Naive B cell (primary cell): ENCODE results near the gene ARHGEF25. TPM values are rescaled to one million over a fixed set of nuclear protein-coding genes. Genes with fewer than 3 reads are reported as not detected.
"Not testable (repeated sequence)": the region's sequence is repeated elsewhere in the genome, so short reads cannot be mapped to it uniquely, and the experiment has no call there.

Experiments
- ATAC-seq, 2 donors: fragments of 150-1000 bp; cut with Tn5 transposase; 2 replicates each; pipeline ENCODE4 v1.10.0; 2021; ENCODE audit warnings: low read depth in 2 of 2, mild to moderate bottlenecking in 2 of 2, moderate library complexity in 2 of 2
- DNase-seq: peaks from one replicate; pipeline ENCODE4 v3.0.0; 2022
- H3K27ac Mint-ChIP-seq, 6 donors: one replicate each; pipeline ENCODE4 v1.8.0; 2020 to 2022; ENCODE audit warnings: mild to moderate bottlenecking in 6 of 6, mixed read lengths in 6 of 6, moderate library complexity in 5 of 6, inconsistent platforms in 2 of 6
- H3K27me3 Mint-ChIP-seq, 3 donors: one replicate each; pipeline ENCODE4 v1.8.0; 2021 to 2022; ENCODE audit warnings: mixed read lengths in 3 of 3, mild to moderate bottlenecking in 1 of 3
- H3K36me3 Mint-ChIP-seq, 2 donors: one replicate each; pipeline ENCODE4 v1.8.0; 2020 to 2022; ENCODE audit warnings: mixed read lengths in 2 of 2, inconsistent platforms in 1 of 2, mild to moderate bottlenecking in 1 of 2
- H3K4me1 Mint-ChIP-seq, 3 donors: one replicate each; pipeline ENCODE4 v1.8.0; 2020 to 2022; ENCODE audit warnings: mixed read lengths in 3 of 3, inconsistent platforms in 1 of 3, mild to moderate bottlenecking in 1 of 3, moderate library complexity in 1 of 3
- H3K4me3 Mint-ChIP-seq, 8 donors: one replicate each; pipeline ENCODE4 v1.8.0; 2020 to 2022; ENCODE audit warnings: mild to moderate bottlenecking in 8 of 8, mixed read lengths in 8 of 8, moderate library complexity in 8 of 8, inconsistent platforms in 2 of 8
- H3K9me3 Mint-ChIP-seq, 7 donors: one replicate each; pipeline ENCODE4 v1.8.0; 2020 to 2022; ENCODE audit warnings: mixed read lengths in 7 of 7, mild to moderate bottlenecking in 5 of 7, inconsistent platforms in 2 of 7, moderate library complexity in 1 of 7
- polyA plus RNA-seq, 6 donors: library from polyadenylated mRNA; unstranded; fragments of 300-500 nt; fragmentation: Illumina TruSeq; gene quantifications; one replicate each; pipeline ENCODE4 v1.2.3, GENCODE V29; 2021; ENCODE audit warnings: low read depth in 6 of 6

The ARHGEF25 gene
- polyA plus RNA-seq, 6 donors from 2014 or later, result not detected

- peaks cover 4 to 6% (median 5%) of the 10 kb centered on the region in 3 donors for H3K4me1 Mint-ChIP-seq
- peak overlapping the region in 1 of 6 donors; percentile 51 for H3K27ac Mint-ChIP-seq
- H3K36me3 Mint-ChIP-seq, result no peaks in the 10 kb centered on the region
- no peak for DNase-seq
- H3K27me3 Mint-ChIP-seq, result peaks cover 33 to 63% (median 36%) of the 10 kb centered on the region in 3 donors
- no peak overlapping the region for H3K4me3 Mint-ChIP-seq
- no peak for ATAC-seq
- H3K9me3 Mint-ChIP-seq, result no peaks in the 10 kb centered on the region
Observed at GRCh38 chr12:57579677-57580465, 31.4 kb upstream of the ARHGEF25 start.

DNA sequence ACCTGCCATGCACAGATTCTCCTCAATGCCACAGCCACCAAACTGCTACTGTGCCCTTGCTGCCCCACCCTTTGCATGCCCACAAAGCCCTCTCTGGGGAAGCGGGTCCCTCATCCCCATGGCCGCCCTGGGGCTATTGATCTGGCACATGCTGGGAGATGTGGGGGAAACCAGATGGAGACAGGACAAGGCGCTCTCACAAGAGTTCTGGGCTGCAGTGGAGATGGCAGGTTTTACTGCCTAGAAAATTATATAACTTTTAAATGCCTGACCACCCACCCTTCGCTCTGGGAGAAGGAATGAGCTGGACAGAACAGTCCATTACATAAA, 30.8 kb upstream of the ARHGEF25 start:
- Mint-ChIP-seq H3K4me3 (no peak overlapping the region), H3K27ac (no peak overlapping the region), H3K36me3 (no peaks in the 10 kb centered on the region), H3K9me3 (no peaks in the 10 kb centered on the region), H3K27me3 (peaks cover 33 to 58% (median 33%) of the 10 kb centered on the region in 3 donors), H3K4me1 (peaks cover 4 to 6% (median 5%) of the 10 kb centered on the region in 3 donors)
- no peak for ATAC-seq
- no peak for DNase-seq

DNA sequence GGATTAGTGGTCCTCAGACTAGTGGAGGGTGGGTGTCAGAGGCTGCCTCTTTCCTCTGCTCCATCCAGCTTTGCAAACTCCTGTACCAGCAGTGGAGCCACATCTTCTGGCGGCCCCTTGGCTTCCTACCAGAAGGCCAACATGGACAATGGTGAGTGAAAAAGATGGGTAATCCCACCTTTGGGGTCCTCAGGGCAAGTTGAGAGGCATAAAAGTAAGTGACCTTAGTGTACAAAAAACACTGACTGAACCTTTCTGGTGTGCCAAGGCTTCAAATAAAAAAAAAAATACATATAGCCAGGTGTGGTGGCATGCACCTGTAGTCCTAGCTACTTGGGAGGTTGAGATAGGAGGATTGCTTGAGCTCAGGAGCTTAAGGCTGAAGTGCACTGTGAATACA, 29.4 kb upstream of the ARHGEF25 start:
- peaks cover 4 to 6% (median 5%) of the 10 kb centered on the region in 3 donors for H3K4me1 Mint-ChIP-seq
- ATAC-seq (no peak), DNase-seq (no peak)
- peaks cover 22 to 44% (median 28%) of the 10 kb centered on the region in 3 donors for H3K27me3 Mint-ChIP-seq
- H3K27ac Mint-ChIP-seq, result peak overlapping the region in 1 of 6 donors; percentile 63
- H3K9me3 Mint-ChIP-seq, result no peaks in the 10 kb centered on the region
- no peaks in the 10 kb centered on the region for H3K36me3 Mint-ChIP-seq
- no peak overlapping the region for H3K4me3 Mint-ChIP-seq

DNA sequence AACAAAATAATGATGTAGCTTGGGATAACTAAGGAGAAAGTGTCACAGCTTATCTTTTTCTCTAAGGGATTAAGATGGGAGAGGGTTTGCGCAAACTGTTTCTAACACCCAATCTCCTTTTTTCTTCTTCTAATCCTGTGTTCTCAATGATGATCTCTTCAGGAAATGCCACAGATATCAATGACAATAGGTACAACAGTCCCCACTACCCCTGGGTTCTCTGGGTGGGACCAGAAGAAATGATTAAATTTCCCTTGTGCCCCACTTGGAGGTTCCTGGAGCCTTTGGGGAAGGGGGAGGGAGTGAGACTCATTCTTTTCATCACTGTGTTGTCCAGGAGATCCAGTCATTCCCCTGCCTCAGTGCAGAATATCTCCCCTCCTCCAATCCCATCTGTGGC, 28.8 kb upstream of the ARHGEF25 start:
- Mint-ChIP-seq H3K36me3 (no peaks in the 10 kb centered on the region), H3K4me1 (peaks cover 4 to 6% (median 5%) of the 10 kb centered on the region in 3 donors), H3K4me3 (no peak overlapping the region), H3K9me3 (no peaks in the 10 kb centered on the region), H3K27ac (no peak overlapping the region), H3K27me3 (peaks cover 20 to 42% (median 28%) of the 10 kb centered on the region in 3 donors)
- ATAC-seq (no peak), DNase-seq (no peak)

DNA sequence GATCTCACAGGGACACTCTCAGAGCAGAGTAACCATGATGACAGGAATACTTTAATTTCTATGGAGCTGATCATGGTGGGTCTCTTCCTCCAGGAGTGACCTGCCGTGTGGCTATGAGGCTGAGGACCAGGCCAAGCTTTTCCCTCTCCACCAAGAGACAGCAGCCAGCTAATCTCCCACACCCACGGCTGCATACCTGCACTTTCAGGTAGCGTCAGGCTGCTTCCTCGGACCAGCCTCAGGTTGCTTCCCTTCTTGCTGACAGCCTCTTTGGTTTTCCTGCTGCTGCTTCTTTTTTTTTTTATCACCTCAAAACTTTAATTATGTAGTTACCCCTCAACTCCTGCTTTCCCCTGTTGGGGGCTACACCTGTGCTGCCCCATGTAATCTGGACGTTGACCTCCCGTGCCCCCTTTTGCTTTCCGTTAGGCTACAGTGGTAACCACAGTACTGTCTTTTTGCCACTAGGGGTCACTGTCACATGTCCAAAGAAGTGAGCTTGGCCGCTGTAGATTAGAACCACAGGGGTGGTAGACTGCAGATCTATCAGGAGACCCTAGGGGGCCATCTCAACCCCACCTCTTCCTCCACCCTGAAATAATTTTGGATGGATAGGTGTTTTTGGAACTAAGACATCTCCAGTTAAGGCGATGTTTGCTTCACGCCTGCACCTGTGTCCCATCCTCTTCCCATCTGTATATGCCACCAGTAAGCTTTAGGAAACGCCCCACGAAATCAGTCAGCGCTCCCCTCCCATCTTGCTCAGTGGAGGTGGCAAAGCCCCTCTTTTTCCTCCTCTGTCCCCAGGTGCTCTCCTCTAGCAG, 28.0 kb upstream of the ARHGEF25 start:
- no peaks in the 10 kb centered on the region for H3K36me3 Mint-ChIP-seq
- H3K27me3 Mint-ChIP-seq, result peaks cover 20 to 41% (median 28%) of the 10 kb centered on the region in 3 donors
- DNase-seq (peak; percentile 78), ATAC-seq (peak; percentile 99 to 100)
- H3K9me3 Mint-ChIP-seq, result no peaks in the 10 kb centered on the region
- H3K4me1 Mint-ChIP-seq, result peaks cover 4 to 6% (median 5%) of the 10 kb centered on the region in 3 donors
- peak overlapping the region in 2 of 6 donors; percentile 22 to 35 for H3K27ac Mint-ChIP-seq
- peak overlapping the region in 2 of 8 donors; percentile 45 to 57 for H3K4me3 Mint-ChIP-seq

- H3K9me3 Mint-ChIP-seq, result no peaks in the 10 kb centered on the region
- H3K4me3 Mint-ChIP-seq, result no peak overlapping the region
- ATAC-seq, result no peak
- H3K4me1 Mint-ChIP-seq, result peaks cover 4 to 6% (median 5%) of the 10 kb centered on the region in 3 donors
- H3K27me3 Mint-ChIP-seq, result peaks cover 20 to 36% (median 28%) of the 10 kb centered on the region in 3 donors
- no peak overlapping the region for H3K27ac Mint-ChIP-seq
- H3K36me3 Mint-ChIP-seq, result no peaks in the 10 kb centered on the region
- no peak for DNase-seq
Observed at GRCh38 chr12:57584050-57584449, 27.2 kb upstream of the ARHGEF25 start.

DNA sequence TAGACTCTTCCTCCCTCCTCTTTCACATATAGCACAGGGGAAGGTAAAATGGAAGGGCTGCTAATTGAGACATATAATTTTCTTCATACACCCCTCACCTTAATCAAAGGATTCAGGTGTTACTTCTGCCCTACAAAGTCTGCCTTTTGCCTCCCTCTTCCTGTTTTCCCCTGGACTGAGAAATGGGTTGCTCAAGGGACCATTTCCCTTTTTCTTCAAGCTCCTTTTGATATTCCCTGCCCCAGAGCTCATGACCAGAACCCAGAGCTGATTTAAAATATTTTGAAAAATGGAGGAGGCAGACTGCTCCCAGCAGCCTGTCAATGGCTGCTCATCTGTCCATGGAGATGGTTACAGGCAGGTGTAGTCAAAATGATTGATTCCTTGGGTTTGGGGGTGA, 26.5 kb upstream of the ARHGEF25 start:
- ATAC-seq (no peak), DNase-seq (no peak)
- Mint-ChIP-seq H3K4me1 (peaks cover 4 to 6% (median 5%) of the 10 kb centered on the region in 3 donors), H3K27me3 (peaks cover 20 to 34% (median 28%) of the 10 kb centered on the region in 3 donors), H3K9me3 (no peaks in the 10 kb centered on the region), H3K36me3 (no peaks in the 10 kb centered on the region), H3K4me3 (no peak overlapping the region), H3K27ac (peak overlapping the region in 1 of 6 donors; percentile 76)

DNA sequence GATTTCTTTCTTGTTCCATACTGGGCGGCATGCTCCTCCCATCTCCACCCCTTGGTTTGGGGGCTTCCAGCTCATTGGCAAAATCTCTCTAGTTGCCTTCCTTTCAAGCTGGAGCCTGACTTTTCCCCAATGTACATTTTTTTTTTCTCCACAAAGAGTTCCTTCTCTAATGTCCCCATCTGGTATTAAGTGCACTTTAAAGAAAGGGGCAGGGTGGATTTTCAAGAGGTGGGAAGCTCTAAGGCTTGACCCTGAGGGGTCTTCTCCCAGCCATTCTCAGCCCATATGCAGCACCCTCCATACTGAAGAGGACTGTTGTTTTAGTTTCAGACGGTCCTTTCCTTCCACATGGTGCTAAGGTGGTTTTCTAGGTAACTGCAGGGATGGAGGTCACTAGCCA, 26.1 kb upstream of the ARHGEF25 start:
- DNase-seq (no peak), ATAC-seq (no peak)
- no peaks in the 10 kb centered on the region for H3K9me3 Mint-ChIP-seq
- H3K36me3 Mint-ChIP-seq, result no peaks in the 10 kb centered on the region
- H3K27me3 Mint-ChIP-seq, result peaks cover 20 to 29% (median 28%) of the 10 kb centered on the region in 3 donors
- no peak overlapping the region for H3K27ac Mint-ChIP-seq
- peaks cover 4 to 6% (median 6%) of the 10 kb centered on the region in 3 donors for H3K4me1 Mint-ChIP-seq
- no peak overlapping the region for H3K4me3 Mint-ChIP-seq

DNA sequence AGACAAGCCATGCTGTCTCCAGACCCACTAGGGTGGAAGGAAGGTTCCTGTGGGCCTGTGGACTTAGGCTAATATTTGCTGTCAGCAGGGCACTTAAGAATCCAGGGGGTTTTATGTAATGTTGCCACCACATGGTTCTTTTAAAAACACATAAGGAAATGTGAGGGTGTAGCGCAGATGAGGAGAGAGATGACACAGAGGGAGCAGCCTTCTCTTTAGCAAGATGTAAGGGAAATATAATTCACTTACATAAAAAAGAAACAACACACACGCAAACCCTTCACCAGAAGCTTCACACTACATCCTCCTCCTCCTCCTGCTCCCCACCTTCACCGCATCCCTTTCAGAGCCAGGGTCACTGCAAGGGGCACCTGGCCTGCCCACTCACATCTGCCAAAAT, 25.1 kb upstream of the ARHGEF25 start:
- peaks cover 10 to 13% (median 12%) of the 10 kb centered on the region in 3 donors for H3K4me1 Mint-ChIP-seq
- ATAC-seq (no peak), DNase-seq (no peak)
- no peaks in the 10 kb centered on the region for H3K9me3 Mint-ChIP-seq
- H3K27me3 Mint-ChIP-seq, result peaks cover 17 to 19% (median 19%) of the 10 kb centered on the region in 3 donors
- H3K36me3 Mint-ChIP-seq, result no peaks in the 10 kb centered on the region
- H3K4me3 Mint-ChIP-seq, result no peak overlapping the region
- no peak overlapping the region for H3K27ac Mint-ChIP-seq

DNA sequence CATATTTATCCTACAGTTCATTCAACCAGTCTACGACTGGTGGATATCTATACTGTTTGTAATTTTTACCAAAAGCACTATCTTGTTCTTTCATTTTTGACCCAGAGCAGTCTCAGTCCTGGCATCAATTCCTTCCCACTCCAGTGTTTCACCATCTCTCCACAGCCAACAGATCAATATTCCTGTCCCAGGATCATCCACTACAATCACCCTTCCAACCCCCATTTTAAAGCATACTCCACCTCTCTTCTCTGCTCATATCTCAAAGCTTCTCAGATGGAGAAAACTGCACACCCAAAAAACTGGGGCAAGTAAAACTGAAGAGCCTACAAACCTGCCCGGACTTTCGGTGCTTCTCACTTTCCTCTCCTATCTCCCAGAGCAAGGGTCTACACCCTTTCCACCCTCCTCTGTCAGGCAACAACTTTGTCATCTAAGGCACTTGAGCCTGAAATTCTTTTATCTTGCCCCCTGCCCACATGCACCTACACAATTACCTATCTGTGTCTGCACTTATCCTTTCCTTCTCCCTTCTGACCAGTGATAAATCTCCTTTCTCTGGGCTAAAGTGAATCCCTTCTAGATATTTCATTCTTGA, 24.3 kb upstream of the ARHGEF25 start:
- no peak for ATAC-seq
- no peaks in the 10 kb centered on the region for H3K9me3 Mint-ChIP-seq
- H3K27me3 Mint-ChIP-seq, result peaks cover 11 to 17% (median 12%) of the 10 kb centered on the region in 3 donors
- DNase-seq, result no peak
- no peak overlapping the region for H3K4me3 Mint-ChIP-seq
- H3K4me1 Mint-ChIP-seq, result peaks cover 16 to 19% (median 19%) of the 10 kb centered on the region in 3 donors
- H3K27ac Mint-ChIP-seq, result no peak overlapping the region
- no peaks in the 10 kb centered on the region for H3K36me3 Mint-ChIP-seq

DNA sequence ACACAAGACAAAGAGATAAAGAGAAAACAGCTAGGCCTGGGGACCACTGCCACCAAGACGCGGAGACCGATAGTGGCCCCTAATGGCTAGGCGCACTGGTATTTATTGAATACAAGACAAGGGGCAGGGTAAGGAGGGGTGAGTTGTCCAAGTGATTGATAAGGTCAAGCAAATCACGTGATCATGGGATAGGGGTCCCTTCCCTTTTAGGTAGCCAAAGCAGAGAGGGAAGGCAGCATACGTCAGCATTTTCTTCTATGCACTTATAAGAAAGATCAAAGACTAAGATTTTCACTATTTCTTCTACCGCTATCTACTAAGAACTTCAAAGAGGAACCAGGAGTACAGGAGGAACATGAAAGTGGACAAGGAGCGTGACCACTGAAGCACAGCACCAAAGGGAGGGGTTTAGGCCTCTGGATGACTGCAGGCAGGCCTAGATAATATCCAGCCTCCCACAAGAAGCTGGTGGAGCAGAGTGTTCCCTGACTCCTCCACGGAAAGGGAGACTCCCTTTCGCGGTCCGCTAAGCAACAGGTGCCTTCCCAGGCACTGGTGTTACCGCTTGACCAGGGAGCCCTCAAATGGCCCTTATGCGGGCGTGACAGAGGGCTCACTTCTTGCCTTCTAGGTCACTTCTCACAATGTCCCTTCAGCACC, 22.2 kb upstream of the ARHGEF25 start:
- not testable (repeated sequence) for H3K27ac Mint-ChIP-seq, H3K27me3 Mint-ChIP-seq, H3K36me3 Mint-ChIP-seq, DNase-seq, H3K9me3 Mint-ChIP-seq, ATAC-seq
- peak overlapping the region in 2 of 8 donors; percentile 55 to 85 for H3K4me3 Mint-ChIP-seq
- peaks cover 18 to 23% (median 21%) of the 10 kb centered on the region in 3 donors for H3K4me1 Mint-ChIP-seq

DNA sequence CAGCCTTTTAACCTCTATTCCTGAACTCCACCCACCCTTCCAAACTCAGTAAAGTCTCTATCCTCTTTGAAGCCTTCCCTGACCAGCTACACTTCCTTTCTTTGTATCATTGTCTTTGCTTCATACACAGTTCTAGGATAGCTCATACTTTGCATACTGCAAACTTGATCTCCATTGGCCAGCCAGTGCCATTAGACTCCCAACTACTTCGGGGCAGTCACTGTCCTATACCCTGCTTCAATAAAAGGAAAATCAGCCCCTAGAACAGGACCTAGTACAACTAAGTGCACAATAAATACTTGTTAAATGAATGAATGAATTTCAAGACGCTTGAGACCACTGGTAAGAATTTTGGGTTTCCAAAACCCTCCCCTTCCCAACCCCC, 20.8 kb upstream of the ARHGEF25 start:
- Mint-ChIP-seq H3K9me3 (no peaks in the 10 kb centered on the region), H3K4me1 (peaks cover 18 to 23% (median 21%) of the 10 kb centered on the region in 3 donors), H3K4me3 (peak overlapping the region; percentile 84 to 95 (median 90)), H3K27me3 (no peaks in the 10 kb centered on the region), H3K27ac (peak overlapping the region; percentile 10 to 91 (median 78)), H3K36me3 (peaks cover 0 to 6% of the 10 kb centered on the region in 2 donors)
- ATAC-seq (no peak), DNase-seq (no peak)
